Measurements from ENCODE around the gene SELENOO. TPM values are rescaled to one million over a fixed set of nuclear protein-coding genes. Genes with fewer than 3 reads are reported as not detected.
A peak's percentile ranks its signal among the peaks of the same experiment; 100 is the strongest.

The SELENOO gene
- total RNA-seq, 6 experiments from 2014 or later = 51.1 to 67.8 (median 59.2) TPM

DNA sequence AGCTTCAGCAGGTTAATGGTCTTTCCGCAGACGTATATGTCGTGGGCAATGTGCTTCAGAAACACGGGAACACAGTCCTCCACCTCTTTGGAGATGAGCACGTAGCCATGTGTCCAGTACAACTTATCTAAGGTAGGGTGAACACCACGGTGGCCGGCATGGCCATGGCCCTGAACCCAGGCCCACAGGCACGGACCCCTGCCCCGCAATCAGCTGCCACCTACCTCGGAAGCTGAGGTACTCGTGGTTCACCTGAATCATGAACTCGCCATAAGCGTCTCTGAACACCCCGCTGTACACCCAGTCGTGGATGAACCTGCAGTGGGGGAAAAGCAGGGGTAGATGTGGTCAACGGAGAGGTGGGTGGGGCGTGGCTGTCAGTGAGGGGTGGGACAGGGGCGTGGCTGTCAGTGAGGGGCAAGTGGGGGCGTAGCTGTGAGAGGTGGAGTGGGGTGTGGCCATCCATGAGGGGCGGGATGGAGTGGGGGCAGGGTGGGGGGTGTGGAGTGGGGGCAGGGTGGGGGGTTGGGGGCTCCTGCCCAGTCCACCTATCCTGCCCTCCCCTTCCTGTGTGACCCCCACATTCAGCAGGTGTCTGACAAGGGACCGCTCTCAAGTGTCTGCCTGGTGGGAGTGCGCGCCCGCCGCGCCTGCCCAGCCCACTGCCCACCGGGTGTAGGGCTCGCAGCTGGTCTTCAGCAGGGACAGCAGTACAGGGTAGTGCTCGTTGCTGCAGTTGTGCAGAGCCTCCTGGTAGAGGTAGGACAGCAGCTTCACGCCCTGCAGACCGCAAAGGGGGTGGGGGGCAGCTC is 25.5 kb downstream of the SELENOO start:
- no peaks in the 10 kb centered on the region for H3K9me3 ChIP-seq
- no peaks in the 10 kb centered on the region for H3K4me1 ChIP-seq
- 87% methylated on average over 10 of the region's 31 CpGs for WGBS (ENCODE audit: insufficient coverage, low coverage, low lambda C conversion rate, missing lambda C conversion rate)
- H3K27ac ChIP-seq = no peak overlapping the region
- H3K4me3 ChIP-seq = no peak overlapping the region
- DNase-seq = no peak
- H3K27me3 ChIP-seq = no peaks in the 10 kb centered on the region
- ATAC-seq = no peak
- intact Hi-C loops (cut with DNase I) = no loop called here
- H3K36me3 ChIP-seq = peaks cover 0 to 49% (median 8%) of the 10 kb centered on the region in 4 donors
- TF ChIP-seq, protein P1, sequence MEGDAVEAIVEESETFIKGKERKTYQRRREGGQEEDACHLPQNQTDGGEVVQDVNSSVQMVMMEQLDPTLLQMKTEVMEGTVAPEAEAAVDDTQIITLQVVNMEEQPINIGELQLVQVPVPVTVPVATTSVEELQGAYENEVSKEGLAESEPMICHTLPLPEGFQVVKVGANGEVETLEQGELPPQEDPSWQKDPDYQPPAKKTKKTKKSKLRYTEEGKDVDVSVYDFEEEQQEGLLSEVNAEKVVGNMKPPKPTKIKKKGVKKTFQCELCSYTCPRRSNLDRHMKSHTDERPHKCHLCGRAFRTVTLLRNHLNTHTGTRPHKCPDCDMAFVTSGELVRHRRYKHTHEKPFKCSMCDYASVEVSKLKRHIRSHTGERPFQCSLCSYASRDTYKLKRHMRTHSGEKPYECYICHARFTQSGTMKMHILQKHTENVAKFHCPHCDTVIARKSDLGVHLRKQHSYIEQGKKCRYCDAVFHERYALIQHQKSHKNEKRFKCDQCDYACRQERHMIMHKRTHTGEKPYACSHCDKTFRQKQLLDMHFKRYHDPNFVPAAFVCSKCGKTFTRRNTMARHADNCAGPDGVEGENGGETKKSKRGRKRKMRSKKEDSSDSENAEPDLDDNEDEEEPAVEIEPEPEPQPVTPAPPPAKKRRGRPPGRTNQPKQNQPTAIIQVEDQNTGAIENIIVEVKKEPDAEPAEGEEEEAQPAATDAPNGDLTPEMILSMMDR (IDR thresholded peaks at IDR 0.05) = no peak
- no peak for TF ChIP-seq POLR2A (IDR thresholded peaks at IDR 0.05)

DNA sequence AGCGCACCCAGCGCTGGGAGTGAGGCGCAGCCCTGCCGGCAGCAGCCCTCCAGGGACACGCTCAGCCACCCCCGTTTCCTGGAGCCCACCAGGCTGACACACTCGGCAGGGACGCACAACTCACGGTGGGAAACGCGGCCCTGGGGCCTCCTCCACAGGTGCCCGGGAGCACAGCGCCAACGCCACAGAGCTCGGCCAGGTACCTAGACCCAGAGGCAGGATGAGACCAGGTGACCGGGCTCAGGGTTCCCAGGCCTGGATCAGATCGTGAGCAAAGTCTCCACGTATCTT is 26.0 kb downstream of the SELENOO start:
- Histone ChIP-seq H3K36me3 (peaks cover 0 to 43% (median 7%) of the 10 kb centered on the region in 4 donors), H3K27me3 (no peaks in the 10 kb centered on the region), H3K27ac (no peak overlapping the region), H3K9me3 (no peaks in the 10 kb centered on the region), H3K4me3 (no peak overlapping the region), H3K4me1 (no peaks in the 10 kb centered on the region)
- ATAC-seq = no peak
- intact Hi-C loops (cut with DNase I) = no loop called here
- DNase-seq = no peak
- no CpG with 5 or more reads among the region's 18 CpGs for WGBS (ENCODE audit: insufficient coverage, low coverage, low lambda C conversion rate, missing lambda C conversion rate)
- TF ChIP-seq, protein P1 (IDR thresholded peaks at IDR 0.05) = no peak
- no peak for TF ChIP-seq POLR2A (IDR thresholded peaks at IDR 0.05)

DNA sequence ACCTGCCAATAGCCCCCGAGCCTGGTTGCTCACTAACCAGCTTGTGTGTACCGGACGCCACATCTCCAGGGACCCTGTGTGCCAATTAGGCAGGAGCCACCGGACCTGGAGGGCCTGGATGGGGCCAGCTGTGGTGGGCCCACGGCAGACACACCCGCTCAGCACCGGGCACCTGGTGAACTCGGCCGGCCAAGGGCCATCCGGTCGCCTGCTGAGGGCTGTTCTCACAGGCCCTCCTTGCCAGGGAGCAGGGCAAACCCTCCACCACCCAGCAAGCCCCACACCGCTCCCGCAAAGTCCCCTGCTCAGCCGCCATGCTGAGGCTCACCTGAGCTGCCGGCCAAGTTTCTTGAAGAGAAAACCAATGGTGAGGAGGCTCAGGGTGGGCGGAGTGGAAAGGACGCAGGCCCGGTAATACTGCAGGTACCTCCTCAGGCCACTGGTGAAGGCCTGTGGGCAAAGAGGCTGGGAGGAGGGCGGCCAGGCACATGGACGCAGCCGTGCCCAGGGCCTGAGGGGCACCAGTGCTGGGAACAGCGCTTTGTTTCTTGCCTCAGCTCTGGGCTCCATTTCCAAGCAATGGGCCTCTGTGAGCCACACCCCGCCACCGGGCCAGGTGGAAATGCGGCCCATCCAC is 26.9 kb downstream of the SELENOO start:
- no peak for DNase-seq

DNA sequence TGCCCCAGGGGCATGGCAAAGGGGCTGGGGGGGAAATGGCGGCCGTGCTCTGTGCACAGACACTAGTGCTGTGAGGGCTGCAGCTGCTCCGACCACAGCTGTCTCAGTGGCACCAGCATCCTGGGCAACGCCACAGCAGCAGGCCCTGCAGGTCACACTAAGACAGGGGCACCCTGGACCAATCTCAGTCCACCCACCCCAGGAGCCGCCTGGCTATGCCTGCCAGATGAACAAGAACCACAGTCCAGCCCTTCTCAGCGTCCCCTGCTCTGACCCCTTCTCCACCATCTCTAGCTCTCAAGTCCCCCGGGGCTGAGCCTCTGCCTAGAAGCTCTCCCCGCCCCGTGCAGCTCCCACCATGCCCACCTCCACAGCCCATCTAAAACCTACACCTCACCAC is 27.6 kb downstream of the SELENOO start:
- no peak overlapping the region for H3K27ac ChIP-seq
- intact Hi-C loops (cut with DNase I) = no loop called here
- no peak overlapping the region for H3K4me3 ChIP-seq
- ATAC-seq = no peak
- WGBS (ENCODE audit: insufficient coverage, low coverage, low lambda C conversion rate, missing lambda C conversion rate) = 98% methylated on average over 5 of the region's 9 CpGs
- DNase-seq = peak in 1 of 3 donors; percentile 12
- H3K9me3 ChIP-seq = no peaks in the 10 kb centered on the region
- TF ChIP-seq, protein P1 (IDR thresholded peaks at IDR 0.05) = no peak
- TF ChIP-seq POLR2A (IDR thresholded peaks at IDR 0.05) = no peak
- no peaks in the 10 kb centered on the region for H3K27me3 ChIP-seq
- no peaks in the 10 kb centered on the region for H3K4me1 ChIP-seq
- H3K36me3 ChIP-seq = peaks cover 0 to 38% (median 4%) of the 10 kb centered on the region in 4 donors

More for the DNA sequence above, 26.9 kb downstream of the SELENOO start:
- Histone ChIP-seq H3K9me3 (no peaks in the 10 kb centered on the region), H3K4me3 (no peak overlapping the region), H3K27me3 (no peaks in the 10 kb centered on the region), H3K27ac (no peak overlapping the region), H3K4me1 (no peaks in the 10 kb centered on the region), H3K36me3 (peaks cover 0 to 38% (median 2%) of the 10 kb centered on the region in 4 donors)
- no peak for ATAC-seq
- WGBS (ENCODE audit: insufficient coverage, low coverage, low lambda C conversion rate, missing lambda C conversion rate) = 97% methylated on average over 5 of the region's 25 CpGs
- intact Hi-C loops (cut with DNase I) = no loop called here
- TF ChIP-seq POLR2A (IDR thresholded peaks at IDR 0.05) = no peak
- TF ChIP-seq, protein P1 (IDR thresholded peaks at IDR 0.05) = no peak

Measured in right lobe of liver (tissue), 6 donors.